Type B pancreatic cell (in vitro differentiated cells): ENCODE data around the gene TSNAXIP1. TPM values are rescaled to one million over a fixed set of nuclear protein-coding genes. Genes with fewer than 3 reads are reported as not detected.

Experiments
- DNase-seq: peaks from one replicate; pipeline ENCODE4 v3.0.0; 2021; ENCODE audit warnings: mixed read lengths; ENCODE audit not compliant: unreplicated experiment; ENCODE audit errors: extremely low spot score
- H3K27ac Mint-ChIP-seq: 2 replicates; pipeline ENCODE4 v1.8.0; 2021; ENCODE audit warnings: mild to moderate bottlenecking, mixed read lengths
- H3K27me3 Mint-ChIP-seq: 2 replicates; pipeline ENCODE4 v1.8.0; 2021; ENCODE audit warnings: mixed read lengths
- H3K36me3 Mint-ChIP-seq: 2 replicates; pipeline ENCODE4 v1.8.0; 2021; ENCODE audit warnings: mixed read lengths
- H3K4me1 Mint-ChIP-seq: one replicate; pipeline ENCODE4 v1.8.0; 2021; ENCODE audit warnings: mixed read lengths; ENCODE audit not compliant: unreplicated experiment
- H3K4me3 Mint-ChIP-seq: 2 replicates; pipeline ENCODE4 v1.8.0; 2021; ENCODE audit warnings: mild to moderate bottlenecking, mixed read lengths
- H3K9me3 Mint-ChIP-seq: 2 replicates; pipeline ENCODE4 v1.8.0; 2021; ENCODE audit warnings: mixed read lengths
- CTCF ChIP-seq: fragments of 200-600 bp; sonication (generic); conservative IDR thresholded peaks from 2 replicates; pipeline ENCODE4 v1.5.0; 2021; ENCODE audit warnings: antibody characterized with exemption, mild to moderate bottlenecking
- long read RNA-seq: library from polyadenylated mRNA; unstranded; transcript quantifications from one replicate; pipeline ENCODE4 v2.0.0, GENCODE V29; 2020
- total RNA-seq: library from RNA; stranded (reverse); gene quantifications from 2 replicates; pipeline ENCODE4 v1.2.1, GENCODE V29; 2021; ENCODE audit warnings: low replicate concordance

TSNAXIP1 gene, protein sequence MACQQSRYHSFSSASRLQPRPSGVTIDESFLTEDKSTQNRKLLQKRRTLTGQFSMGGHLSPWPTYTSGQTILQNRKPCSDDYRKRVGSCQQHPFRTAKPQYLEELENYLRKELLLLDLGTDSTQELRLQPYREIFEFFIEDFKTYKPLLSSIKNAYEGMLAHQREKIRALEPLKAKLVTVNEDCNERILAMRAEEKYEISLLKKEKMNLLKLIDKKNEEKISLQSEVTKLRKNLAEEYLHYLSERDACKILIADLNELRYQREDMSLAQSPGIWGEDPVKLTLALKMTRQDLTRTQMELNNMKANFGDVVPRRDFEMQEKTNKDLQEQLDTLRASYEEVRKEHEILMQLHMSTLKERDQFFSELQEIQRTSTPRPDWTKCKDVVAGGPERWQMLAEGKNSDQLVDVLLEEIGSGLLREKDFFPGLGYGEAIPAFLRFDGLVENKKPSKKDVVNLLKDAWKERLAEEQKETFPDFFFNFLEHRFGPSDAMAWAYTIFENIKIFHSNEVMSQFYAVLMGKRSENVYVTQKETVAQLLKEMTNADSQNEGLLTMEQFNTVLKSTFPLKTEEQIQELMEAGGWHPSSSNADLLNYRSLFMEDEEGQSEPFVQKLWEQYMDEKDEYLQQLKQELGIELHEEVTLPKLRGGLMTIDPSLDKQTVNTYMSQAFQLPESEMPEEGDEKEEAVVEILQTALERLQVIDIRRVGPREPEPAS
- total RNA-seq, result 3.9 and 7.2 TPM in 2 replicates
- long read RNA-seq, partial matches to known transcripts, result 1 of 11 reads
- long read RNA-seq, other reads (novel, unspliced or antisense), result 10 of 11 reads

DNA sequence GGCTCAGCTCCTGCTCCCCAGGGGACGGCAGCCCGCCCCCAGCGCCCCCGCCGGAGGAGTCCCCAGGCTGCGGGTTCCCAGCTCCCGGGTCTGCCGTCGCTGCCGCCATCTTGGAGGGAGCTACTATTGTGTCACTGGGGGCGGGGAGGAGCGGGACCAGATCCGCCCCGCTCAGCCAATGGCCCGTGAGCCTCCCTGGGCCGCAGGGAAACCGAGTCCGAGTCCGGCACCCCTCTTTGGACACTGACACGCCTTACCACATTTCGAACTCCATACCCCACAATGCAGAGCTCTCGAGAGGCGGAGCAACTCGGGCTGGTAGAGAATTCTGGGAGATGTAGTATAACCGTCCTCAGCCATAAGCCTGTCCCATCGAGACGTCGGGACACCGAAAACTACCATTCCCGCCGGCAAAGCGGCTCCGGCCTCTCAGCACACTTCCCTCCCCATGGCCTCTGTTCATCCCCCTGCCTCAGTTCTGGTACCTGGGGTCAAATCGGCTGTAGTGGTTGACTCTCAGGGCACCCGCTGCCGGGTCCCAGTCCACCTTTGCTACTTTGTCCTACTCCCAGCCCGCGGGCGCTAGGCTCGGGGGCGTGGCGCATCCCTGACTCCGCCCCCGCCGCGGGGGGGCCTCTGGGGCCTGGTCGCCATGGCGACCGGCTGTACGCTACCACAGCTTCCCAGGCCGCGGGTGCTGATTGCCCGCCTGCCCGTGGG, at the start of gene TSNAXIP1, which contains the start of gene RANBP10:
Gene TSNAXIP1, plus strand, starts transcription at position 462 of the 720 bp plus-strand sequence. CDS start 261 bp downstream, outside the sequence.
Gene RANBP10, minus strand, starts transcription at position 133 of the 720 bp plus-strand sequence. Its CDS starts 24 bp downstream, at position 109.
- TF ChIP-seq CTCF, result no peak
- H3K4me3 Mint-ChIP-seq, result peak within 1 kb of the TSS; percentile 97
- DNase-seq, result peak; percentile 96
- peaks cover 4% of the 10 kb centered on the region for H3K36me3 Mint-ChIP-seq
- peak within 1 kb of the TSS; percentile 94 for H3K27ac Mint-ChIP-seq
- H3K4me1 Mint-ChIP-seq, result peaks cover 9% of the 10 kb centered on the region
- H3K27me3 Mint-ChIP-seq, result no peaks in the 10 kb centered on the region
- no peaks in the 10 kb centered on the region for H3K9me3 Mint-ChIP-seq

- Mint-ChIP-seq H3K36me3 (peaks cover 10% of the 10 kb centered on the region), H3K27me3 (no peaks in the 10 kb centered on the region), H3K4me3 (no peak overlapping the region), H3K9me3 (no peaks in the 10 kb centered on the region), H3K27ac (no peak overlapping the region), H3K4me1 (no peaks in the 10 kb centered on the region)
- TF ChIP-seq CTCF, result no peak
- DNase-seq, result no peak
Measured at GRCh38 chr16:67758006-67758405, 48.7 kb upstream of the TSNAXIP1 start.

DNA sequence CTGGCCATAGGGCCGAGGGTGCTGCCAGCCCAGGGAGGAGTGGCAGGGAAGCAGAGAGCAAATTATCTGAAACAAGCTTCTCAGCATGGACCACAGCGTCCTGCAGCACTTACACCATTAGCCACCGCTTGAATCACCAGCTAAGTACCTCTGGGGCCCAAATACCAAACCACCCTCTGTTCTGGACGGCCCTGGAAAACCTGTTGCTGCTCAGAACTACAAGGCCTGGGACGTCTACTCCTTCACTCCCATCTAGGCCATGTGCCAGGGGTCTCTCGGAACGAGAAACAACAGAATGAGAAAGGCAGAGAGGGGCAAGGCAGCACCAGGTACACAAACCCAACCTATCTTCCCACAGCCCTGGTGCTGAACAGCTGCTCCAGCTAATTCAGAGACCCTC, 47.7 kb upstream of the TSNAXIP1 start:
- no peak for TF ChIP-seq CTCF
- DNase-seq, result no peak
- Mint-ChIP-seq H3K4me1 (no peaks in the 10 kb centered on the region), H3K27ac (no peak overlapping the region), H3K4me3 (no peak overlapping the region), H3K9me3 (no peaks in the 10 kb centered on the region), H3K27me3 (no peaks in the 10 kb centered on the region), H3K36me3 (peaks cover 11% of the 10 kb centered on the region)

GRCh38 chr16:67760206-67760955, 46.3 kb upstream of the TSNAXIP1 start:
- peaks cover 11% of the 10 kb centered on the region for H3K36me3 Mint-ChIP-seq
- H3K4me3 Mint-ChIP-seq, result no peak overlapping the region
- DNase-seq, result no peak
- H3K27ac Mint-ChIP-seq, result no peak overlapping the region
- H3K4me1 Mint-ChIP-seq, result no peaks in the 10 kb centered on the region
- no peaks in the 10 kb centered on the region for H3K27me3 Mint-ChIP-seq
- TF ChIP-seq CTCF, result no peak
- H3K9me3 Mint-ChIP-seq, result no peaks in the 10 kb centered on the region

- Mint-ChIP-seq H3K36me3 (peaks cover 12% of the 10 kb centered on the region), H3K9me3 (no peaks in the 10 kb centered on the region), H3K4me3 (no peak overlapping the region), H3K27ac (no peak overlapping the region), H3K4me1 (no peaks in the 10 kb centered on the region), H3K27me3 (no peaks in the 10 kb centered on the region)
- no peak for DNase-seq
- no peak for TF ChIP-seq CTCF
Measured at GRCh38 chr16:67760956-67761230, 45.8 kb upstream of the TSNAXIP1 start.
